ENCODE results near the gene RTN4IP1. TPM values are rescaled to one million over a fixed set of nuclear protein-coding genes. Genes with fewer than 3 reads are reported as not detected.

The RTN4IP1 gene
- polyA plus RNA-seq, 1 of the 3 experiments (the other 2 are of a cell fraction) = 4.3 TPM

DNA sequence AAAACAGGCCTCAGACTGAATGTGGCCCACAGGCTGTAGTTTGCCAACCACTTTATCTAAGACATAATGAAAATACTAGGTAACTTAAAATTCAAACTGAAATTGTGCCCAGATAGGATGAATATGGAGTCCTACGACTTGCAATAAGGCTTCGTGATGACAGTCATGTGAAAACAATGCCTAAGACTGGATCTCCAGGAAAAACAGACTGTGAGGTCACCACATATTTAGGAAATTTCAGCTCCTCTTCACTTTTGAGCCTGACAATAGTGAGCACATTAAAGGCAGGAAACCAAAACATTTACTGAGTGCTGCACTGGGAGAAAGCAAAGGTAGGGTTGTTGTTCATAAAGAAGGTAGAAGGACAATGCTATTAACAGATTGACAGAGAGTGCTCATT, 50.0 kb downstream of the RTN4IP1 start:
- H3K9me3 ChIP-seq = no peaks in the 10 kb centered on the region
- H4K20me1 ChIP-seq (ENCODE audit: insufficient read depth) = no peaks in the 10 kb centered on the region
- DNase-seq = no peak
- H3F3A ChIP-seq (replicated peaks; ENCODE audit: insufficient read depth) = no peaks in the 10 kb centered on the region
- H3K27ac ChIP-seq (ENCODE audit: low read depth in 2 of 2, low read length in 1 of 2) = no peak overlapping the region
- no peak for TF ChIP-seq TEAD4 (IDR thresholded peaks at IDR 0.05; ENCODE audit: borderline replicate concordance, insufficient read depth)
- H2AFZ ChIP-seq (ENCODE audit: low read depth) = no peak overlapping the region
- peaks cover 0 to 8% of the 10 kb centered on the region in 2 experiments for H3K36me3 ChIP-seq (replicated peaks in 1 of 2; ENCODE audit: control insufficient read depth in 1 of 2, insufficient read depth in 2 of 2, low read length in 1 of 2)
- ChIA-PET POLR2A (no interaction called here), CTCF (interaction anchor here (1.8 to 2.0 kb wide), 2 partner anchors 12 to 400 kb away, joined by 7 to 8 read pairs; no protein-coding TSS in a partner anchor)
- no peak overlapping the region for H3K9ac ChIP-seq
- H3K79me2 ChIP-seq (ENCODE audit: insufficient read depth) = no peaks in the 10 kb centered on the region
- H3K9me2 ChIP-seq = no peaks in the 10 kb centered on the region
- no peak overlapping the region for H3K4me2 ChIP-seq
- H3K4me3 ChIP-seq (ENCODE audit: low read depth in 2 of 2, low read length in 1 of 2) = no peak overlapping the region
- no peaks in the 10 kb centered on the region for H3K27me3 ChIP-seq (ENCODE audit: insufficient read depth)
- H3K4me1 ChIP-seq (ENCODE audit: control insufficient read depth in 1 of 2, insufficient read depth in 2 of 2, low read depth in 1 of 2, low read length in 1 of 2) = no peaks in the 10 kb centered on the region
- WGBS (ENCODE audit: low lambda C conversion rate) = 94% methylated on average over 2 of the region's 2 CpGs

DNA sequence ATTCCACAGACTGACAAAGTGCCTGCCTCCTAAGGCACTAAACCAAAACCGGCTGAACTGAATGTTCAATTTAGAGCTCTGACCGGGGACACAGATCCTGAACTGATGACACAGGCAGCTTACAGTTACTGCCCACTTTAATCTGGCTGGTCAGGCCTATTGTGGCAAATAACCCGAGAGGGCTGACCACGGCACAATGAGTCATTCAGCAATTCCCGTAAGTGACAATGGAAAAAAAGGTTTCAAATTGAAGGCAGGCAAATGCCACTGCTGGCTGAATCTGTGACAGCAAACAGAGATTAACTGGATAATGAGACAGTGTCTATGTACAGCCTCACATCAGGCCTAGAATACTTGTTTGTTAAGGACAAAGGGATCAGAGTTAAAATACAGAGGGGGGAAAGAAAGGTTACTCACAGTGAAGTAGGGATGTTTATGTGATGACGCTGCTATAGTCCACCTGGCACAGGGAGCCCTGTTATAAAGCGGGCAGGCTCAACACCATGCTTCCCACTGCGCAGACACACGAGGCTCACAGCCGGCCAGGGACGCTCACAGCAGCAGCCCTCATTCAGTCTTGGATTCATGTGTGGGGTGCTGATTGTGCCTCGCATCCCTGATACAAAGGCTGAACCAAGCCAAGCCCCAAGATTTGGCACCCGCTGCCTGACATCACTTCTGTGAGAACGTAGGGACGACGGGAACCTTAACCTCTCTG, 54.4 kb downstream of the RTN4IP1 start:
- H3K4me1 ChIP-seq (ENCODE audit: control insufficient read depth in 1 of 2, insufficient read depth in 2 of 2, low read depth in 1 of 2, low read length in 1 of 2) = no peaks in the 10 kb centered on the region
- ChIA-PET CTCF (interaction anchor here (1.0 to 1.6 kb wide), 3 partner anchors 129 to 404 kb away, joined by 3 to 5 read pairs (median 4); no protein-coding TSS in a partner anchor), POLR2A (no interaction called here)
- 51% methylated on average over 11 of the region's 16 CpGs for WGBS (ENCODE audit: low lambda C conversion rate)
- no peaks in the 10 kb centered on the region for H3K79me2 ChIP-seq (ENCODE audit: insufficient read depth)
- H3K9me2 ChIP-seq = no peaks in the 10 kb centered on the region
- H3K4me2 ChIP-seq = peak overlapping the region; percentile 27
- DNase-seq = no peak
- peaks cover 9 to 15% of the 10 kb centered on the region in 2 experiments for H3K36me3 ChIP-seq (replicated peaks in 1 of 2; ENCODE audit: control insufficient read depth in 1 of 2, insufficient read depth in 2 of 2, low read length in 1 of 2)
- H3F3A ChIP-seq (replicated peaks; ENCODE audit: insufficient read depth) = no peaks in the 10 kb centered on the region
- no peak overlapping the region for H3K9ac ChIP-seq
- peak overlapping the region; percentile 45; the same call in 1 of the 2 replicates for H2AFZ ChIP-seq (ENCODE audit: low read depth)
- no peaks in the 10 kb centered on the region for H3K9me3 ChIP-seq
- no peaks in the 10 kb centered on the region for H4K20me1 ChIP-seq (ENCODE audit: insufficient read depth)
- H3K4me3 ChIP-seq (ENCODE audit: low read depth in 2 of 2, low read length in 1 of 2) = no peak overlapping the region
- H3K27me3 ChIP-seq (ENCODE audit: insufficient read depth) = no peaks in the 10 kb centered on the region
- peak overlapping the region; percentile 14 to 35; a peak in 2 of 4 replicates for H3K27ac ChIP-seq (ENCODE audit: low read depth in 2 of 2, low read length in 1 of 2)
- TF ChIP-seq, protein P1, sequence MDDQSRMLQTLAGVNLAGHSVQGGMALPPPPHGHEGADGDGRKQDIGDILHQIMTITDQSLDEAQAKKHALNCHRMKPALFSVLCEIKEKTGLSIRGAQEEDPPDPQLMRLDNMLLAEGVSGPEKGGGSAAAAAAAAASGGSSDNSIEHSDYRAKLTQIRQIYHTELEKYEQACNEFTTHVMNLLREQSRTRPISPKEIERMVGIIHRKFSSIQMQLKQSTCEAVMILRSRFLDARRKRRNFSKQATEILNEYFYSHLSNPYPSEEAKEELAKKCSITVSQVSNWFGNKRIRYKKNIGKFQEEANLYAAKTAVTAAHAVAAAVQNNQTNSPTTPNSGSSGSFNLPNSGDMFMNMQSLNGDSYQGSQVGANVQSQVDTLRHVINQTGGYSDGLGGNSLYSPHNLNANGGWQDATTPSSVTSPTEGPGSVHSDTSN (IDR thresholded peaks at IDR 0.05) = peak; percentile 43; the same call in 1 of the 2 replicates
- TF ChIP-seq SIN3A (IDR thresholded peaks at IDR 0.05; ENCODE audit: borderline replicate concordance, low read depth, low read length) = no peak
- peak; percentile 73; the same call in 1 of the 2 replicates for TF ChIP-seq FOSL2 (IDR thresholded peaks at IDR 0.05; ENCODE audit: borderline replicate concordance, low read depth)
- TF ChIP-seq, protein P2, sequence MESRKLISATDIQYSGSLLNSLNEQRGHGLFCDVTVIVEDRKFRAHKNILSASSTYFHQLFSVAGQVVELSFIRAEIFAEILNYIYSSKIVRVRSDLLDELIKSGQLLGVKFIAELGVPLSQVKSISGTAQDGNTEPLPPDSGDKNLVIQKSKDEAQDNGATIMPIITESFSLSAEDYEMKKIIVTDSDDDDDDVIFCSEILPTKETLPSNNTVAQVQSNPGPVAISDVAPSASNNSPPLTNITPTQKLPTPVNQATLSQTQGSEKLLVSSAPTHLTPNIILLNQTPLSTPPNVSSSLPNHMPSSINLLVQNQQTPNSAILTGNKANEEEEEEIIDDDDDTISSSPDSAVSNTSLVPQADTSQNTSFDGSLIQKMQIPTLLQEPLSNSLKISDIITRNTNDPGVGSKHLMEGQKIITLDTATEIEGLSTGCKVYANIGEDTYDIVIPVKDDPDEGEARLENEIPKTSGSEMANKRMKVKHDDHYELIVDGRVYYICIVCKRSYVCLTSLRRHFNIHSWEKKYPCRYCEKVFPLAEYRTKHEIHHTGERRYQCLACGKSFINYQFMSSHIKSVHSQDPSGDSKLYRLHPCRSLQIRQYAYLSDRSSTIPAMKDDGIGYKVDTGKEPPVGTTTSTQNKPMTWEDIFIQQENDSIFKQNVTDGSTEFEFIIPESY (IDR thresholded peaks at IDR 0.05; ENCODE audit: borderline replicate concordance, low read depth) = no peak
- no peak for TF ChIP-seq TAF1 (IDR thresholded peaks at IDR 0.05; ENCODE audit: borderline replicate concordance, low read depth, low read length)
- TF ChIP-seq EZH2phosphoT487 (IDR thresholded peaks at IDR 0.05; ENCODE audit: borderline replicate concordance, low read depth) = no peak
- TF ChIP-seq SMC3 (IDR thresholded peaks at IDR 0.05; ENCODE audit: low read depth, low read length) = no peak
- no peak for TF ChIP-seq RCOR1 (IDR thresholded peaks at IDR 0.05; ENCODE audit: low read length)
- TF ChIP-seq NFIC (IDR thresholded peaks at IDR 0.05; ENCODE audit: borderline replicate concordance) = no peak
- TF ChIP-seq, protein P3, sequence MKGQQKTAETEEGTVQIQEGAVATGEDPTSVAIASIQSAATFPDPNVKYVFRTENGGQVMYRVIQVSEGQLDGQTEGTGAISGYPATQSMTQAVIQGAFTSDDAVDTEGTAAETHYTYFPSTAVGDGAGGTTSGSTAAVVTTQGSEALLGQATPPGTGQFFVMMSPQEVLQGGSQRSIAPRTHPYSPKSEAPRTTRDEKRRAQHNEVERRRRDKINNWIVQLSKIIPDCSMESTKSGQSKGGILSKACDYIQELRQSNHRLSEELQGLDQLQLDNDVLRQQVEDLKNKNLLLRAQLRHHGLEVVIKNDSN (IDR thresholded peaks at IDR 0.05; ENCODE audit: borderline replicate concordance, low read depth) = no peak
- TF ChIP-seq MEF2A (IDR thresholded peaks at IDR 0.05; ENCODE audit: borderline replicate concordance, low read depth) = no peak
- TF ChIP-seq, protein P4, sequence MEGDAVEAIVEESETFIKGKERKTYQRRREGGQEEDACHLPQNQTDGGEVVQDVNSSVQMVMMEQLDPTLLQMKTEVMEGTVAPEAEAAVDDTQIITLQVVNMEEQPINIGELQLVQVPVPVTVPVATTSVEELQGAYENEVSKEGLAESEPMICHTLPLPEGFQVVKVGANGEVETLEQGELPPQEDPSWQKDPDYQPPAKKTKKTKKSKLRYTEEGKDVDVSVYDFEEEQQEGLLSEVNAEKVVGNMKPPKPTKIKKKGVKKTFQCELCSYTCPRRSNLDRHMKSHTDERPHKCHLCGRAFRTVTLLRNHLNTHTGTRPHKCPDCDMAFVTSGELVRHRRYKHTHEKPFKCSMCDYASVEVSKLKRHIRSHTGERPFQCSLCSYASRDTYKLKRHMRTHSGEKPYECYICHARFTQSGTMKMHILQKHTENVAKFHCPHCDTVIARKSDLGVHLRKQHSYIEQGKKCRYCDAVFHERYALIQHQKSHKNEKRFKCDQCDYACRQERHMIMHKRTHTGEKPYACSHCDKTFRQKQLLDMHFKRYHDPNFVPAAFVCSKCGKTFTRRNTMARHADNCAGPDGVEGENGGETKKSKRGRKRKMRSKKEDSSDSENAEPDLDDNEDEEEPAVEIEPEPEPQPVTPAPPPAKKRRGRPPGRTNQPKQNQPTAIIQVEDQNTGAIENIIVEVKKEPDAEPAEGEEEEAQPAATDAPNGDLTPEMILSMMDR (IDR thresholded peaks at IDR 0.05) = no peak
- TF ChIP-seq EP300 (IDR thresholded peaks at IDR 0.05; ENCODE audit: borderline replicate concordance in 1 of 2, low read depth in 1 of 2, low read length in 1 of 2) = peak in 1 of 2 experiments; percentile 51; a peak in 1 of 4 replicates
- TF ChIP-seq, protein P5, sequence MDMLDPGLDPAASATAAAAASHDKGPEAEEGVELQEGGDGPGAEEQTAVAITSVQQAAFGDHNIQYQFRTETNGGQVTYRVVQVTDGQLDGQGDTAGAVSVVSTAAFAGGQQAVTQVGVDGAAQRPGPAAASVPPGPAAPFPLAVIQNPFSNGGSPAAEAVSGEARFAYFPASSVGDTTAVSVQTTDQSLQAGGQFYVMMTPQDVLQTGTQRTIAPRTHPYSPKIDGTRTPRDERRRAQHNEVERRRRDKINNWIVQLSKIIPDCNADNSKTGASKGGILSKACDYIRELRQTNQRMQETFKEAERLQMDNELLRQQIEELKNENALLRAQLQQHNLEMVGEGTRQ (IDR thresholded peaks at IDR 0.05; ENCODE audit: borderline replicate concordance, low read depth, low read length) = no peak
- TF ChIP-seq GABPA (IDR thresholded peaks at IDR 0.05; ENCODE audit: low read depth) = no peak
- no peak for TF ChIP-seq YY1 (IDR thresholded peaks at IDR 0.05; ENCODE audit: low read depth)
- TF ChIP-seq, protein P6, sequence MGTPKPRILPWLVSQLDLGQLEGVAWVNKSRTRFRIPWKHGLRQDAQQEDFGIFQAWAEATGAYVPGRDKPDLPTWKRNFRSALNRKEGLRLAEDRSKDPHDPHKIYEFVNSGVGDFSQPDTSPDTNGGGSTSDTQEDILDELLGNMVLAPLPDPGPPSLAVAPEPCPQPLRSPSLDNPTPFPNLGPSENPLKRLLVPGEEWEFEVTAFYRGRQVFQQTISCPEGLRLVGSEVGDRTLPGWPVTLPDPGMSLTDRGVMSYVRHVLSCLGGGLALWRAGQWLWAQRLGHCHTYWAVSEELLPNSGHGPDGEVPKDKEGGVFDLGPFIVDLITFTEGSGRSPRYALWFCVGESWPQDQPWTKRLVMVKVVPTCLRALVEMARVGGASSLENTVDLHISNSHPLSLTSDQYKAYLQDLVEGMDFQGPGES (IDR thresholded peaks at IDR 0.05; ENCODE audit: low read depth, low read length) = no peak

All from SK-N-SH (cell line).